Testis (tissue), 5 donors: Measurements from ENCODE around the gene PYROXD2. TPM values are rescaled to one million over a fixed set of nuclear protein-coding genes. Genes with fewer than 3 reads are reported as not detected.

Experiments
- DNase-seq: peaks from one replicate; pipeline ENCODE4 v3.0.0-alpha.2; 2019
- H3K27ac ChIP-seq, 2 donors: fragments of 200-600 bp; sonication (generic); one replicate each; pipeline ENCODE4 v1.5.1; 2019
- H3K27me3 ChIP-seq: fragments of 200-600 bp; sonication (generic); one replicate; pipeline ENCODE4 v1.5.1; 2019
- H3K36me3 ChIP-seq: fragments of 200-600 bp; sonication (generic); one replicate; pipeline ENCODE4 v1.5.1; 2017; ENCODE audit warnings: low read depth; ENCODE audit errors: missing control alignments
- H3K4me1 ChIP-seq: fragments of 200-600 bp; sonication (generic); one replicate; pipeline ENCODE4 v1.5.1; 2019
- H3K4me3 ChIP-seq, 2 donors: fragments of 200-600 bp; sonication (generic); one replicate each; pipeline ENCODE4 v1.5.1; 2017 to 2019
- H3K9me3 ChIP-seq: fragments of 200-600 bp; sonication (generic); one replicate; pipeline ENCODE4 v1.5.1; 2017
- CTCF ChIP-seq, 3 experiments: fragments of 450-650 bp in 2 of 3; fragments of 200-600 bp in 1 of 3; sonication (generic) in 1 of 3; IDR thresholded peaks; one replicate each; pipeline ENCODE4 v1.5.1; 2016 to 2019; ENCODE audit warnings: antibody characterized with exemption in 3 of 3, mild to moderate bottlenecking in 2 of 3, moderate library complexity in 1 of 3
- POLR2A ChIP-seq: fragments of 450-650 bp; IDR thresholded peaks from one replicate; pipeline ENCODE4 v1.6.1; 2017; ENCODE audit warnings: antibody characterized with exemption, mild to moderate bottlenecking, moderate library complexity
- WGBS, 2 donors: methylation state at CpG; one replicate each; pipeline ENCODE4 v1.1.5; 2018; 5-methylcytosine and 5-hydroxymethylcytosine counted together
- intact Hi-C: fragments of 100-400 bp; cut with DNase I; formaldehyde crosslinking; loops from one replicate; pipeline ENCODE4 v1.15.1; 2023; ENCODE audit warnings: low total_unique reads
- long read RNA-seq, 2 donors: transcript quantifications; one replicate each; lab custom pipeline, GENCODE V29; 2026
- polyA plus RNA-seq: library from polyadenylated mRNA; stranded (reverse); fragments of 350-450 nt; fragmentation: Illumina TruSeq; extraction: RNeasy Lipid Tissue Mini Kit (QIAGEN cat#74804); gene quantifications from one replicate; pipeline ENCODE4 v1.2.3, GENCODE V29; 2014; ENCODE audit warnings: low read depth, low replicate concordance; ENCODE audit not compliant: insufficient read depth
- total RNA-seq, 2 donors: library from RNA; depleted of rRNA; stranded (reverse); fragments of >200 nt; gene quantifications; one replicate each; pipeline ENCODE4 v1.2.3, GENCODE V29; 2016

PYROXD2 gene
- total RNA-seq (10 to 100 TPM; 10.2 to 20.2 TPM), polyA plus RNA-seq (13.0 TPM)
- long read RNA-seq, donor 1, partial matches to known transcripts, result 0 of 1 reads
- long read RNA-seq, donor 1, other reads (novel, unspliced or antisense), result 0 of 1 reads
- long read RNA-seq, donor 2, result 0 reads

GRCh38 chr10:98414932-98415730 lies at the start of gene PYROXD2:
TSS of gene PYROXD2 (minus strand) at chr10:98415182. CDS start at chr10:98415135, 47 bp downstream.
- intact Hi-C loops, result no loop called here
- H3K27ac ChIP-seq, result peak within 1 kb of the TSS; percentile 35 to 72
- TF ChIP-seq POLR2A, result no peak
- TF ChIP-seq CTCF (IDR thresholded peaks at IDR 0.05), result no peak
- 33 to 35% methylated on average over 7 to 25 of the region's 25 CpGs for WGBS, 2 donors
- H3K4me1 ChIP-seq, result peaks cover 9% of the 10 kb centered on the region
- H3K36me3 ChIP-seq, result no peaks in the 10 kb centered on the region
- no peaks in the 10 kb centered on the region for H3K9me3 ChIP-seq
- H3K27me3 ChIP-seq, result no peaks in the 10 kb centered on the region
- peak within 1 kb of the TSS; percentile 49 to 58 for H3K4me3 ChIP-seq
- peak; percentile 93 for DNase-seq

DNA sequence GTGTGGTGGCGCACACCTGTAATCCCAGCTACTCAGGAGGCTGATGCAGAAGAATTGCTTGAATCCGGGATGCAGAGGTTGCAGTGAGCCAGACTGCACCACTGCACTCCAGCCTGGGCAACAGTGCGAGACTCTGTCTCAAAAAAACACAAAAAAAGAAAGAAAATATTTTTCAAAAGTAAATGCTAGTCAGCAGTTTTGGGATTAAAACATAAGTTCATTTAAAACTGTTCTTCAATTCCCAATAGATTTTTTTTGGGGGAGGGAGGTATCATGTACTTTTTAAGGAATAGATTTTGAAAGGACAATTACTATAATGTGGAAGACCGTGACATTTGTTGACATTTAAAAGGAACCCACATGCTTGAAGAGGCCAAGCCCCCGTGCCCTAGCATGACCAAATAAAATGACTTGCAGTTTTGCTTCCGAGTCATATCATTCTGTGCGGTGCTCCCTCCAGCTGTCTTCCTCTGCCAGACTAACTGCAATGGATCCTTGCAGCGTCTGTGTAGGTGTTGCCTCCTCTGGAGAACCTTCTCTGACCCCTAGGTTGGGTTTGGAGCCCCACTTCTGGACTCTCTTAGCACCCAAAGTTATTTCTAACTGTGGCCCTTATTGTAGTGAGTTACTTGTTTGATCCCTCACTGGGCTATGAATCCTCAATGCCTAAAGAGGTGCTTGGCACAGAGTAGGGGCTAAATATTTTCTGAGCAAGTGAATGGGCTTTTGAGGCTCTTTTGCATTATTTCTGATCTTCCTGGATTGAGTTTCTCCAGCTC lies 49.2 kb upstream of the PYROXD2 start:
- 83% methylated on average over 8 of the region's 8 CpGs for WGBS, 2 donors
- TF ChIP-seq POLR2A (no peak), CTCF (IDR thresholded peaks at IDR 0.05) (no peak)
- no peaks in the 10 kb centered on the region for H3K9me3 ChIP-seq
- H3K36me3 ChIP-seq, result no peaks in the 10 kb centered on the region
- H3K4me1 ChIP-seq, result peaks cover 8% of the 10 kb centered on the region
- intact Hi-C loops, result no loop called here
- H3K4me3 ChIP-seq, result no peak overlapping the region
- no peaks in the 10 kb centered on the region for H3K27me3 ChIP-seq
- no peak overlapping the region for H3K27ac ChIP-seq
- DNase-seq, result no peak

GRCh38 chr10:98463016-98463415 lies 48.0 kb upstream of the PYROXD2 start:
- H3K4me3 ChIP-seq, result no peak overlapping the region
- no peak for DNase-seq
- no peaks in the 10 kb centered on the region for H3K36me3 ChIP-seq
- peaks cover 8% of the 10 kb centered on the region for H3K4me1 ChIP-seq
- no peaks in the 10 kb centered on the region for H3K27me3 ChIP-seq
- intact Hi-C loops, result no loop called here
- no peak overlapping the region for H3K27ac ChIP-seq
- TF ChIP-seq CTCF (IDR thresholded peaks at IDR 0.05), result no peak
- no peak for TF ChIP-seq POLR2A
- WGBS, 2 donors, result 87 to 94% methylated on average over 6 of the region's 6 CpGs
- no peaks in the 10 kb centered on the region for H3K9me3 ChIP-seq

DNA sequence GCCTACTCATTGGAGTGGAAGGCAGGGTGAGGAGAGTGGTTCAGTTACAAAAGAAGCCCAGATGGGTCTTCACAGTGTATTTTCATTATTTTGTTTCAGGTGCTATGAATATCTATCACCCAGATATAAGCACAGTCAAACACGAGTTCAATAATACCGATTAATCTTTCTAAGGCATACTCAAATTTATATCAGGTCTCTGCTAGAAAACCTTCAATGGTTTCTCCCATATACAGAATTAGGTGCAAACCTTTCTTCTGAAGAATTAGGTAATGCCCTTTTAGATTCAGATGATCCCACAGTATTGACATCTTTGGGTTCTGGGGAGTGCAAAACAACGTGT lies 46.5 kb upstream of the PYROXD2 start:
- H3K27ac ChIP-seq, result peak overlapping the region in 1 of 2 donors; percentile 47
- 88 to 91% methylated on average over 3 of the region's 3 CpGs for WGBS, 2 donors
- H3K9me3 ChIP-seq, result no peaks in the 10 kb centered on the region
- H3K4me3 ChIP-seq, result no peak overlapping the region
- DNase-seq, result no peak
- no peak for TF ChIP-seq CTCF (IDR thresholded peaks at IDR 0.05)
- no peak for TF ChIP-seq POLR2A
- no peaks in the 10 kb centered on the region for H3K27me3 ChIP-seq
- no peaks in the 10 kb centered on the region for H3K36me3 ChIP-seq
- intact Hi-C loops, result no loop called here
- H3K4me1 ChIP-seq, result peaks cover 16% of the 10 kb centered on the region
